GM12865 (cell line): ENCODE results near the gene KIAA0319L.
"Not testable (repeated sequence)": the region's sequence is repeated elsewhere in the genome, so short reads cannot be mapped to it uniquely, and the experiment has no call there.

Experiments used
- DNase-seq: peaks from one replicate; pipeline ENCODE4 v3.0.0; 2010; ENCODE audit warnings: low read depth
- H3K4me3 ChIP-seq: 2 replicates; pipeline ENCODE4 v1.5.1; 2011; ENCODE audit warnings: mild to moderate bottlenecking, low read depth, low read length, control low read depth
- TF ChIP-seq, protein P1 (sequence below): IDR thresholded peaks from 2 replicates; pipeline ENCODE4 v1.5.1; 2011; ENCODE audit warnings: low read length, control low read depth, low read depth, inconsistent platforms; ENCODE audit not compliant: insufficient read depth; ENCODE audit errors: missing control alignments

The KIAA0319L gene

DNA sequence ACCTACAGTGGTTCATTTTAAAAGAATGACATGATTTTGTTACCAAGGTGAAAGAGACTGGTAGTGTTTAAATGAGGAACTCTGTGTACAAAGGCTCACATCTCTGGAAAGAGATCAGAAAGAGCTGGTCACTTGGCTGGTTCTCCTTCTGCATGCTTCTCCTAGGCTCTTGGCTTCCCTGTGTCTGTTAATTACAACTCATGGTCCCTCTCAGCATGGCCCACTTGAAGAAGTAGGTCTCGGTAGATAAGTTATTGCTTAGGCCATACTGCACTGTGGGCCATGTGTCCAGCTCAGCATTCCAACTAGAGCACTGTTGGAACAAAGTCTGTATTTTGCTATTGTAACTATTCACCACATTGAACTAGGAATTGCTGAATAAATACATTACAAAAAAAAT lies 91.1 kb downstream of the KIAA0319L start:
- no peak for DNase-seq
- H3K4me3 ChIP-seq, result no peak overlapping the region
- TF ChIP-seq, protein P1, sequence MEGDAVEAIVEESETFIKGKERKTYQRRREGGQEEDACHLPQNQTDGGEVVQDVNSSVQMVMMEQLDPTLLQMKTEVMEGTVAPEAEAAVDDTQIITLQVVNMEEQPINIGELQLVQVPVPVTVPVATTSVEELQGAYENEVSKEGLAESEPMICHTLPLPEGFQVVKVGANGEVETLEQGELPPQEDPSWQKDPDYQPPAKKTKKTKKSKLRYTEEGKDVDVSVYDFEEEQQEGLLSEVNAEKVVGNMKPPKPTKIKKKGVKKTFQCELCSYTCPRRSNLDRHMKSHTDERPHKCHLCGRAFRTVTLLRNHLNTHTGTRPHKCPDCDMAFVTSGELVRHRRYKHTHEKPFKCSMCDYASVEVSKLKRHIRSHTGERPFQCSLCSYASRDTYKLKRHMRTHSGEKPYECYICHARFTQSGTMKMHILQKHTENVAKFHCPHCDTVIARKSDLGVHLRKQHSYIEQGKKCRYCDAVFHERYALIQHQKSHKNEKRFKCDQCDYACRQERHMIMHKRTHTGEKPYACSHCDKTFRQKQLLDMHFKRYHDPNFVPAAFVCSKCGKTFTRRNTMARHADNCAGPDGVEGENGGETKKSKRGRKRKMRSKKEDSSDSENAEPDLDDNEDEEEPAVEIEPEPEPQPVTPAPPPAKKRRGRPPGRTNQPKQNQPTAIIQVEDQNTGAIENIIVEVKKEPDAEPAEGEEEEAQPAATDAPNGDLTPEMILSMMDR, result no peak

DNA sequence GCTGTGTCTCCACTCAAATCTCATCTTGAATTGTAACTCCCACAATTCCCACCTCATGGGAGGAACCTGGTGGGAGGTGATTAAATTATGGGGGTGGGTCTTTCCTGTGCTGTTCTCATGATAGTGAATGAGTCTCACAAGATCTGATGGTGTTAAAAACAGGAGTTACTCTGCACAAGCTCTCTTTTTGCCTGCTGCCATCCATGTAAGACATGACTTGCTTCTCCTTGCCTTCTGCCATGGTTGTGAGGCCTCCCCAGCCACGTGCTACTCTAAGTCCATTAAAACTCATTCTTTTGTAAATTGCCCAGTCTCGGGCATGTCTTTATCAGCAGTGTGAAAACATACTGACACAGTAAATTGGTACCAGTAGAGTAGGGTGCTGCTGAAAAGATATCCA lies 93.5 kb downstream of the KIAA0319L start:
- H3K4me3 ChIP-seq, DNase-seq: not testable (repeated sequence)

DNA sequence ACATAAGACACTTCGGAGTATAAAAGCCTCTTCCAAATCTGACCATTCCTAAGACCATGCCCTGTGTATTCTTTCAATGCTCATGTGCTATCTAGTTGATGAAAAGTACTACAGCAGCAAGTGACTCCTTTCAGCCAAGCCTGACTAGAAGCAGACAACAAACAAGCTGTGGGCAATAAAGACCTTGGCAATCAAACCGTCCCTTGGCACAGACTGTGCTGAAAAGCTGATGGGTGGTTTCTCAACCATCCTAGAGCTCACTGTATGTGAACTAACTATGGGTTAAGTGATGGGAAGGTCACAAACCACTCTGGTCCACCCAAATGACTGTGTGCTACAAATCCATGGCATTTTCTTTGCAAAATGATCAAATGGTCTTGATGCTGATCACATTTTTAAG lies 94.0 kb downstream of the KIAA0319L start:
- DNase-seq, result no peak
- H3K4me3 ChIP-seq, result no peak overlapping the region
- TF ChIP-seq, protein P1, result no peak

GRCh38 chr1:35461966-35462651 lies 95.1 kb downstream of the KIAA0319L start:
- TF ChIP-seq, protein P1, result no peak
- DNase-seq, result peak; percentile 76
- H3K4me3 ChIP-seq, result no peak overlapping the region

DNA sequence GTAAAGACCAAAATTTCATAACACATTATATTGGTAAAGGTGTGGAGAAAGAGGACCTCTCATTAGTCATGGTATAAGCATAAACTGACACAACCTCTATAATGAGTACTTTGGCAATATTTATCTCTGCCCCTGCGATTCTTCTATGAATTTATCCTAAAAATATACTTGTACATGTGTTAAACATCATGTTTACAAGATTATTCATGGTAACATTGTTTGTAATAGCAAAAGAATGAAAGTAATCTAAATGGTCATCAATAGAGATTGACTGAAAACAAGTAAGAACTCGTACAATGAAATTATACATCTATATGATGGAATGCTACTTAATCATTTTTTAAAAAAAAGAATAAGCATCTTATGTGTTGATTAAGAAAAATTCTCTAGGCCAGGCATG lies 96.4 kb downstream of the KIAA0319L start:
- DNase-seq, result no peak

GRCh38 chr1:35454616-35455015 lies 102.6 kb downstream of the KIAA0319L start:
- TF ChIP-seq, protein P1, result no peak
- peak; percentile 63 for DNase-seq
- H3K4me3 ChIP-seq, result no peak overlapping the region

More for the DNA sequence above, 96.4 kb downstream of the KIAA0319L start:
- TF ChIP-seq, protein P1, result no peak
- no peak overlapping the region for H3K4me3 ChIP-seq

GRCh38 chr1:35454176-35454575 lies 103.0 kb downstream of the KIAA0319L start:
- no peak for DNase-seq
- TF ChIP-seq, protein P1, result no peak
- H3K4me3 ChIP-seq, result no peak overlapping the region
